SK-N-SH (cell line): ENCODE measurements around the gene RELN.

Experiments used
- ELF1 ChIP-seq: IDR thresholded peaks from 2 replicates; pipeline ENCODE4 v1.4.0; 2012
- EP300 ChIP-seq, 2 experiments: IDR thresholded peaks; 2 replicates each; pipeline versions ENCODE4 v1.4.0 to v1.6.1; 2012; ENCODE audit warnings: borderline replicate concordance in 1 of 2, low read depth in 1 of 2, low read length in 1 of 2
- GABPA ChIP-seq: IDR thresholded peaks from 2 replicates; pipeline ENCODE4 v1.4.0; 2012; ENCODE audit warnings: low read depth, mild to moderate bottlenecking
- NFIC ChIP-seq: IDR thresholded peaks from 2 replicates; pipeline ENCODE4 v1.4.0; 2012; ENCODE audit warnings: borderline replicate concordance
- POLR2AphosphoS5 ChIP-seq: IDR thresholded peaks from 2 replicates; pipeline ENCODE4 v1.6.1; 2012; ENCODE audit warnings: low read depth, low read length
- RAD21 ChIP-seq: IDR thresholded peaks from 2 replicates; pipeline ENCODE4 v1.6.1; 2012; ENCODE audit warnings: mild to moderate bottlenecking, low read length
- RCOR1 ChIP-seq: fragments of 150-350 bp; IDR thresholded peaks from 2 replicates; pipeline ENCODE4 v1.6.1; 2017; ENCODE audit warnings: antibody characterized with exemption, low read length
- RFX5 ChIP-seq: IDR thresholded peaks from 2 replicates; pipeline ENCODE4 v1.6.1; 2012; ENCODE audit warnings: mild to moderate bottlenecking, improper control_type of control experiment, low read length
- RXRA ChIP-seq: IDR thresholded peaks from 2 replicates; pipeline ENCODE4 v1.4.0; 2012; ENCODE audit warnings: low read depth, mild to moderate bottlenecking, borderline replicate concordance
- TF ChIP-seq, protein P1 (sequence below): fragments of 200-600 bp; sonication (generic); IDR thresholded peaks from 2 replicates; pipeline ENCODE4 v1.6.1; 2017; ENCODE audit warnings: antibody characterized with exemption, mild to moderate bottlenecking, moderate library complexity
- TF ChIP-seq, protein P2 (sequence below): IDR thresholded peaks from 2 replicates; pipeline ENCODE4 v1.6.1; 2012; ENCODE audit warnings: mild to moderate bottlenecking, low read depth, low read length, moderate library complexity

DNA sequence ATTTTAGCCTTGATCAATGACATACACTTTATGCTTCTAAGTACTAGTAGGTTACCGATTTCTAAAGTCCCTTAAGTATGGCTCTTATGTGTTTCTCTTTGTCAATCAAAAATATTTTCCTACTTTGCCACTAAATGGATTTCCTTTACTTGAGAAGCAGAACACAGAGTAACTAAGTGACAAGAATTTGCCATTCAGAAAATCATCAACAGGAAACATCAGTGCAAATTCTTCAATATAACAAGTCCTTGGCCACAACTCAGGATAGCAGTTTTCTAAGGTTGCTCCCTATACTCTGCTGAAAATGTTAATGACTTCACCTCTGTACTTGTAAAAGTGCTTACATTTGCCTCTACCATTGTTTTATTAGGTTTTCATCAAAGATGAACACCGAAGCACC is 303.8 kb downstream of the RELN start:
- TF ChIP-seq GABPA (no peak), RAD21 (no peak), RFX5 (no peak), ELF1 (no peak), RXRA (no peak), NFIC (no peak), RCOR1 (no peak), EP300 (IDR thresholded peaks at IDR 0.05; ENCODE audit: borderline replicate concordance in 1 of 2, low read depth in 1 of 2, low read length in 1 of 2) (no peak), POLR2AphosphoS5 (no peak)
- TF ChIP-seq, protein P1, sequence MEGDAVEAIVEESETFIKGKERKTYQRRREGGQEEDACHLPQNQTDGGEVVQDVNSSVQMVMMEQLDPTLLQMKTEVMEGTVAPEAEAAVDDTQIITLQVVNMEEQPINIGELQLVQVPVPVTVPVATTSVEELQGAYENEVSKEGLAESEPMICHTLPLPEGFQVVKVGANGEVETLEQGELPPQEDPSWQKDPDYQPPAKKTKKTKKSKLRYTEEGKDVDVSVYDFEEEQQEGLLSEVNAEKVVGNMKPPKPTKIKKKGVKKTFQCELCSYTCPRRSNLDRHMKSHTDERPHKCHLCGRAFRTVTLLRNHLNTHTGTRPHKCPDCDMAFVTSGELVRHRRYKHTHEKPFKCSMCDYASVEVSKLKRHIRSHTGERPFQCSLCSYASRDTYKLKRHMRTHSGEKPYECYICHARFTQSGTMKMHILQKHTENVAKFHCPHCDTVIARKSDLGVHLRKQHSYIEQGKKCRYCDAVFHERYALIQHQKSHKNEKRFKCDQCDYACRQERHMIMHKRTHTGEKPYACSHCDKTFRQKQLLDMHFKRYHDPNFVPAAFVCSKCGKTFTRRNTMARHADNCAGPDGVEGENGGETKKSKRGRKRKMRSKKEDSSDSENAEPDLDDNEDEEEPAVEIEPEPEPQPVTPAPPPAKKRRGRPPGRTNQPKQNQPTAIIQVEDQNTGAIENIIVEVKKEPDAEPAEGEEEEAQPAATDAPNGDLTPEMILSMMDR, result no peak
- TF ChIP-seq, protein P2, sequence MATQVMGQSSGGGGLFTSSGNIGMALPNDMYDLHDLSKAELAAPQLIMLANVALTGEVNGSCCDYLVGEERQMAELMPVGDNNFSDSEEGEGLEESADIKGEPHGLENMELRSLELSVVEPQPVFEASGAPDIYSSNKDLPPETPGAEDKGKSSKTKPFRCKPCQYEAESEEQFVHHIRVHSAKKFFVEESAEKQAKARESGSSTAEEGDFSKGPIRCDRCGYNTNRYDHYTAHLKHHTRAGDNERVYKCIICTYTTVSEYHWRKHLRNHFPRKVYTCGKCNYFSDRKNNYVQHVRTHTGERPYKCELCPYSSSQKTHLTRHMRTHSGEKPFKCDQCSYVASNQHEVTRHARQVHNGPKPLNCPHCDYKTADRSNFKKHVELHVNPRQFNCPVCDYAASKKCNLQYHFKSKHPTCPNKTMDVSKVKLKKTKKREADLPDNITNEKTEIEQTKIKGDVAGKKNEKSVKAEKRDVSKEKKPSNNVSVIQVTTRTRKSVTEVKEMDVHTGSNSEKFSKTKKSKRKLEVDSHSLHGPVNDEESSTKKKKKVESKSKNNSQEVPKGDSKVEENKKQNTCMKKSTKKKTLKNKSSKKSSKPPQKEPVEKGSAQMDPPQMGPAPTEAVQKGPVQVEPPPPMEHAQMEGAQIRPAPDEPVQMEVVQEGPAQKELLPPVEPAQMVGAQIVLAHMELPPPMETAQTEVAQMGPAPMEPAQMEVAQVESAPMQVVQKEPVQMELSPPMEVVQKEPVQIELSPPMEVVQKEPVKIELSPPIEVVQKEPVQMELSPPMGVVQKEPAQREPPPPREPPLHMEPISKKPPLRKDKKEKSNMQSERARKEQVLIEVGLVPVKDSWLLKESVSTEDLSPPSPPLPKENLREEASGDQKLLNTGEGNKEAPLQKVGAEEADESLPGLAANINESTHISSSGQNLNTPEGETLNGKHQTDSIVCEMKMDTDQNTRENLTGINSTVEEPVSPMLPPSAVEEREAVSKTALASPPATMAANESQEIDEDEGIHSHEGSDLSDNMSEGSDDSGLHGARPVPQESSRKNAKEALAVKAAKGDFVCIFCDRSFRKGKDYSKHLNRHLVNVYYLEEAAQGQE, result no peak
